ENCODE measurements around the gene ADCY10. TPM values are rescaled to one million over a fixed set of nuclear protein-coding genes. Genes with fewer than 3 reads are reported as not detected.
A peak's percentile ranks its signal among the peaks of the same experiment; 100 is the strongest.

ADCY10 gene
- total and polyA plus RNA-seq, 9 of the 15 experiments (the other 6 are each of a cell fraction or from before 2014, with no cell fraction given), result 0.08 to 0.86 (median 0.22) TPM

DNA sequence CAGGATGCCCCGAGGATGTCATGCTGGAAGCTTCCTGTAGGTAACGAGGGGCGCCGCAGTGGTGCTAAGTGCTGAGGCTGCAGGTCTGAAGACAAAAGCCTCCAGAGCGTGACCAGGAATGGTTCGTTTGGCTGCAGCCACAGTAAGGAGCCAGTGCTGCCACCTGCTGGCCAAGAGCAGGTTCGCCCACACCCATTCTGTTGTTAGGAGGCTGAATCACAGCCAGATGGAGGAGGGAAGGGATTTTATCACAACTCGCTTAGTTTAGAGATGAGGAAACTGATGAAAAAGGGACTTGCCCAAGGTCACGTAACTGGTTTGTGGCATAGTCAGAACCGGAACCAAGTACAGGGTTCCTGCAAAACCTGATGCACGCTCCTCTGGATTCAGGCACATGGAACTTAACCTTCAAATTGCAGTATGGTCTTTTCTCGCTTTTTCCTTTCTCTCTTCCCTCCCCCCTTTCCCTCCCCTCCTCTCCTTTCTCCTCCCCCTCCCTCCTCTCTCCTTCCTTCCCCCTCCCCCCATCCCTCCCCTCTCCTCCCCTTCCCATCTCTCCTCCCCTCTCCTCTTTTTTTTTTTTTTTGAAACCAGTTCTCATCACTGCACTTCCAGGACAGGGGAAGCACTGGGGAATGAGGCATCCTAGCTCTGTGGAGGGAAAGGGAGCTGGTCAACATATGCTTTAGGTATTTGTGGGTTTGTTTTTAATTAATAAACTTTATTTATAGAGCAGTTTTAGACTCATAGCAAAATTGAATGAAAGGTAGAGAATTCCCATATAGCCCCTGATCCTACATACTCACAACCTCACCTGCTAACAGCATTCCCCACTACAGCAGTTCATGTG lies 110.4 kb downstream of the ADCY10 start (continued):
- TF ChIP-seq, protein P1, sequence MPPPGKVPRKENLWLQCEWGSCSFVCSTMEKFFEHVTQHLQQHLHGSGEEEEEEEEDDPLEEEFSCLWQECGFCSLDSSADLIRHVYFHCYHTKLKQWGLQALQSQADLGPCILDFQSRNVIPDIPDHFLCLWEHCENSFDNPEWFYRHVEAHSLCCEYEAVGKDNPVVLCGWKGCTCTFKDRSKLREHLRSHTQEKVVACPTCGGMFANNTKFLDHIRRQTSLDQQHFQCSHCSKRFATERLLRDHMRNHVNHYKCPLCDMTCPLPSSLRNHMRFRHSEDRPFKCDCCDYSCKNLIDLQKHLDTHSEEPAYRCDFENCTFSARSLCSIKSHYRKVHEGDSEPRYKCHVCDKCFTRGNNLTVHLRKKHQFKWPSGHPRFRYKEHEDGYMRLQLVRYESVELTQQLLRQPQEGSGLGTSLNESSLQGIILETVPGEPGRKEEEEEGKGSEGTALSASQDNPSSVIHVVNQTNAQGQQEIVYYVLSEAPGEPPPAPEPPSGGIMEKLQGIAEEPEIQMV (tag; conservative IDR thresholded peaks at IDR 0.05; ENCODE audit: low read depth), result no peak
- TF ChIP-seq MAFK (IDR thresholded peaks at IDR 0.05; ENCODE audit: low read length) (peak; percentile 89), SUPT5H (IDR thresholded peaks at IDR 0.05) (no peak), NCOA1 (IDR thresholded peaks at IDR 0.05; ENCODE audit: low read depth) (no peak), SPI1 (IDR thresholded peaks at IDR 0.05; ENCODE audit: borderline replicate concordance, low read depth, low read length) (no peak), GTF2A2 (tag; IDR thresholded peaks at IDR 0.05) (no peak), BACH1 (tag; IDR thresholded peaks at IDR 0.05) (no peak), GTF2E2 (tag; IDR thresholded peaks at IDR 0.05) (no peak), PHB2 (IDR thresholded peaks at IDR 0.05; ENCODE audit: low read depth) (no peak), HDAC3 (IDR thresholded peaks at IDR 0.05; ENCODE audit: borderline replicate concordance, partially characterized antibody) (no peak), FOXA1 (IDR thresholded peaks at IDR 0.05; ENCODE audit: borderline replicate concordance) (no peak), DACH1 (IDR thresholded peaks at IDR 0.05; ENCODE audit: partially characterized antibody) (no peak)
- TF ChIP-seq, protein P2, sequence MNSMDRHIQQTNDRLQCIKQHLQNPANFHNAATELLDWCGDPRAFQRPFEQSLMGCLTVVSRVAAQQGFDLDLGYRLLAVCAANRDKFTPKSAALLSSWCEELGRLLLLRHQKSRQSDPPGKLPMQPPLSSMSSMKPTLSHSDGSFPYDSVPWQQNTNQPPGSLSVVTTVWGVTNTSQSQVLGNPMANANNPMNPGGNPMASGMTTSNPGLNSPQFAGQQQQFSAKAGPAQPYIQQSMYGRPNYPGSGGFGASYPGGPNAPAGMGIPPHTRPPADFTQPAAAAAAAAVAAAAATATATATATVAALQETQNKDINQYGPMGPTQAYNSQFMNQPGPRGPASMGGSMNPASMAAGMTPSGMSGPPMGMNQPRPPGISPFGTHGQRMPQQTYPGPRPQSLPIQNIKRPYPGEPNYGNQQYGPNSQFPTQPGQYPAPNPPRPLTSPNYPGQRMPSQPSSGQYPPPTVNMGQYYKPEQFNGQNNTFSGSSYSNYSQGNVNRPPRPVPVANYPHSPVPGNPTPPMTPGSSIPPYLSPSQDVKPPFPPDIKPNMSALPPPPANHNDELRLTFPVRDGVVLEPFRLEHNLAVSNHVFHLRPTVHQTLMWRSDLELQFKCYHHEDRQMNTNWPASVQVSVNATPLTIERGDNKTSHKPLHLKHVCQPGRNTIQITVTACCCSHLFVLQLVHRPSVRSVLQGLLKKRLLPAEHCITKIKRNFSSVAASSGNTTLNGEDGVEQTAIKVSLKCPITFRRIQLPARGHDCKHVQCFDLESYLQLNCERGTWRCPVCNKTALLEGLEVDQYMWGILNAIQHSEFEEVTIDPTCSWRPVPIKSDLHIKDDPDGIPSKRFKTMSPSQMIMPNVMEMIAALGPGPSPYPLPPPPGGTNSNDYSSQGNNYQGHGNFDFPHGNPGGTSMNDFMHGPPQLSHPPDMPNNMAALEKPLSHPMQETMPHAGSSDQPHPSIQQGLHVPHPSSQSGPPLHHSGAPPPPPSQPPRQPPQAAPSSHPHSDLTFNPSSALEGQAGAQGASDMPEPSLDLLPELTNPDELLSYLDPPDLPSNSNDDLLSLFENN (IDR thresholded peaks at IDR 0.05; ENCODE audit: low read depth in 2 of 2, low read length in 2 of 2), result no peak
